WI38 (cell line): ENCODE results near the gene NDUFB2.
"Not testable (repeated sequence)": the region's sequence is repeated elsewhere in the genome, so short reads cannot be mapped to it uniquely, and the experiment has no call there.

Experiments used
- H3K4me3 ChIP-seq: 2 replicates; pipeline ENCODE4 v1.5.1; 2011; ENCODE audit warnings: low read depth, mild to moderate bottlenecking, control low read depth, low read length
- CTCF ChIP-seq: IDR thresholded peaks from 2 replicates; pipeline ENCODE4 v1.5.1; 2012; ENCODE audit warnings: low read depth, mild to moderate bottlenecking, control low read depth, low read length

The NDUFB2 gene

DNA sequence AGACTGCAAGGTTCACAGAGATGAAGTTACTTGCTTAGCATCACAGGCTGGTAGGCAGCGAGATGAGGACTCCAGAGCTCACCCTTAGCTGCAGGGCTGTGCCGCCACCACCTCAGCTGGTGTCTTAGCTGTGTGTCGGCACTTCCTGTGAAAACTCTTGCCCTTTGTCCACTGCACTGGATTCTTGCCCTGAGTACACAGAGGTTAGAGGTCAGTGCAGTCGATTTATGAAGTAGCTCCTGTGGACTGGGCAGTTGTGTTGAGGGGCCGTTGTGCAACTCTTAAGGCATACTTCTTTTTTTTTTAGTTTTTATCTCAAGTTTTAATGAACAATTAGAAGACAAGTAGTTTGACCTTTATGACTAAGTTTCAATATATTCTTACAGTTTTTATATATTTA, 10.6 kb downstream of the NDUFB2 start:
- H3K4me3 ChIP-seq = no peak overlapping the region
- TF ChIP-seq CTCF = no peak

DNA sequence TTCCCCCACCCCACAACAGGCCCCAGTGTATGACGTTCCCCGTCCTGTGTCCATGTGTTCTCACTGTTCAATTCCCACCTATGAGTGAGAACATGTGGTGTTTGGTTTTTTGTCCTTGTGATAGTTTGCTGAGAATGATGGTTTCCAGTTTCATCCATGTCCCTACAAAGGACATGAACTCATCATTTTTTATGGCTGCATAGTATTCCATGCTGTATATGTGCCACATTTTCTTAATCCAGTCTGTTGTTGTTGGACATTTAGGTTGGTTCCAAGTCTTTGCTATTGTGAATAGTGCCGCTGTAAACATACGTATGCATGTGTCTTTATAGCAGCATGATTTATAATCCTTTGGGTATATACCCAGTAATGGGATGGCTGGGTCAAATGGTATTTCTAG, 12.3 kb downstream of the NDUFB2 start:
- H3K4me3 ChIP-seq = not testable (repeated sequence)

- H3K4me3 ChIP-seq = not testable (repeated sequence)
Observed at GRCh38 chr7:140712392-140712791, 15.9 kb downstream of the NDUFB2 start.

GRCh38 chr7:140714331-140715040, 18.0 kb downstream of the NDUFB2 start:
- TF ChIP-seq CTCF = no peak
- H3K4me3 ChIP-seq = no peak overlapping the region

GRCh38 chr7:140719721-140720120, 23.2 kb downstream of the NDUFB2 start:
- H3K4me3 ChIP-seq = no peak overlapping the region
- no peak for TF ChIP-seq CTCF

DNA sequence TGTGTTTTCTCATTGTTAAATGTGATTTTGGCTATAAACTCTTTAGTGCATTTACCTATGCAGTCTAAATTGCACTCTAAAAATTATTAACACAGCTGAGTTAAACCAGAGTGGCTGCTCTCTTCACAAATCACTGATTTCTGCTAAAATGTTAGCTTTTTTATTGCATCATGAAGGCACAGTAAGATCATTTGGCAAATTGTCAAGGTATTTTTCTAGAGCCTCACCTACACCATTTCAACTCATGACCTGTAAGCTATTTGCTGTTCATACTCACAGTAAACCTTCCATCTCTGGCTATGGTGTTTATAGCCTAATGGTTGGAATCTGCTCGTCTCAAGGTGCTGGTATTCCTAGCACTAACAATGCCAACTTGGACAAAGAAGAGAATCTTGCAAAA, 25.7 kb downstream of the NDUFB2 start:
- H3K4me3 ChIP-seq = no peak overlapping the region
- TF ChIP-seq CTCF = no peak

GRCh38 chr7:140723006-140723405, 26.5 kb downstream of the NDUFB2 start:
- TF ChIP-seq CTCF = no peak
- H3K4me3 ChIP-seq = no peak overlapping the region

- no peak for TF ChIP-seq CTCF
- H3K4me3 ChIP-seq = no peak overlapping the region
Observed at GRCh38 chr7:140723574-140723973, 27.1 kb downstream of the NDUFB2 start.
